H1 (cell line): Measurements from ENCODE around the gene PIP5K1B. TPM values are rescaled to one million over a fixed set of nuclear protein-coding genes. Genes with fewer than 3 reads are reported as not detected.

Source experiments
- CTCF ChIA-PET: fragments of 300-600 bp; sonication (Branson Sonifier 250); formaldehyde crosslinking; loops from one replicate; lab custom pipeline; 2021; ENCODE audit not compliant: partially characterized antibody; lab: Charles Lee
- POLR2A ChIA-PET: fragments of 300-600 bp; sonication (Branson Sonifier 250); formaldehyde crosslinking; loops from one replicate; lab custom pipeline; 2021; ENCODE audit warnings: inconsistent platforms; ENCODE audit not compliant: partially characterized antibody; lab: Charles Lee
- DNase-seq, 2 experiments: peaks; one replicate each; pipeline versions ENCODE4 v3.0.0 to v3.0.0-alpha.2; 2010 to 2022; ENCODE audit warnings: low spot score in 2 of 2, low read depth in 1 of 2, mixed read lengths in 1 of 2
- FAIRE-seq: peaks from 2 replicates; lab custom pipeline; 2011; peaks lifted over from hg19 to GRCh38; lab: Jason Lieb, UNC
- H2AFZ ChIP-seq: 2 replicates; pipeline ENCODE4 v1.8.1; 2012; ENCODE audit warnings: low read length, inconsistent platforms
- H2AK5ac ChIP-seq: 2 replicates; pipeline ENCODE4 v1.6.1; 2013; ENCODE audit warnings: low read depth, low read length
- H2BK120ac ChIP-seq: replicated peaks from 2 replicates; pipeline ENCODE3; 2013; ENCODE audit warnings: low read depth, low read length, inconsistent platforms
- H2BK12ac ChIP-seq: 2 replicates; pipeline ENCODE4 v1.6.1; 2013; ENCODE audit warnings: low read depth, low read length
- H2BK15ac ChIP-seq: 2 replicates; pipeline ENCODE4 v1.6.1; 2013; ENCODE audit warnings: low read length
- H2BK20ac ChIP-seq: 2 replicates; pipeline ENCODE4 v1.6.1; 2013; ENCODE audit warnings: low read length
- H2BK5ac ChIP-seq: 2 replicates; pipeline ENCODE4 v1.6.1; 2013; ENCODE audit warnings: low read depth, low read length
- H3K14ac ChIP-seq: 2 replicates; pipeline ENCODE4 v1.6.1; 2013; ENCODE audit warnings: inconsistent platforms; ENCODE audit not compliant: insufficient read length
- H3K18ac ChIP-seq: 2 replicates; pipeline ENCODE4 v1.6.1; 2013; ENCODE audit warnings: low read length; ENCODE audit errors: extremely low read depth
- H3K23ac ChIP-seq: 2 replicates; pipeline ENCODE4 v1.6.1; 2013; ENCODE audit warnings: inconsistent platforms; ENCODE audit not compliant: insufficient read length
- H3K23me2 ChIP-seq: 2 replicates; pipeline ENCODE4 v1.6.1; 2013; ENCODE audit warnings: low read depth, low read length
- H3K27ac ChIP-seq: 2 replicates; pipeline ENCODE4 v1.6.1; 2011; ENCODE audit warnings: low read depth, low read length, inconsistent platforms
- H3K27me3 ChIP-seq, 4 experiments: replicated peaks in 1 of 4; 1 replicate in 1 of 4; 2 replicates in 3 of 4; pipeline versions ENCODE4 v1.6.1 to v1.8.1; 2011 to 2013; ENCODE audit warnings: low read length in 3 of 4, mild to moderate bottlenecking in 3 of 4, inconsistent platforms in 2 of 4, mixed read lengths in 2 of 4, moderate library complexity in 1 of 4; ENCODE audit not compliant: control insufficient read depth in 3 of 4, insufficient read depth in 3 of 4; ENCODE audit errors: extremely low read depth in 1 of 4
- H3K36me3 ChIP-seq, 4 experiments: 2 replicates each; pipeline versions ENCODE4 v1.6.1 to v1.8.1; 2011 to 2013; ENCODE audit warnings: mild to moderate bottlenecking in 4 of 4, low read length in 3 of 4, moderate library complexity in 2 of 4, control low read depth in 1 of 4, inconsistent platforms in 1 of 4; ENCODE audit not compliant: insufficient read depth in 4 of 4, control insufficient read depth in 2 of 4
- H3K4ac ChIP-seq: replicated peaks from 2 replicates; pipeline ENCODE3; 2013; ENCODE audit warnings: low read length, low read depth, mixed read lengths, inconsistent platforms; ENCODE audit not compliant: insufficient read length
- H3K4me1 ChIP-seq, 4 experiments: replicated peaks in 1 of 4; 1 replicate in 1 of 4; 2 replicates in 3 of 4; pipeline versions ENCODE4 v1.6.1 to v1.8.1; 2011 to 2013; ENCODE audit warnings: low read length in 3 of 4, inconsistent platforms in 2 of 4, mixed read lengths in 1 of 4; ENCODE audit not compliant: insufficient read depth in 4 of 4, control insufficient read depth in 3 of 4
- H3K4me2 ChIP-seq, 2 experiments: 2 replicates each; pipeline versions ENCODE4 v1.6.1 to v1.8.1; 2011 to 2013; ENCODE audit warnings: low read depth in 2 of 2, low read length in 2 of 2, control low read depth in 1 of 2, inconsistent platforms in 1 of 2, mild to moderate bottlenecking in 1 of 2; ENCODE audit not compliant: insufficient read depth in 1 of 2
- H3K4me3 ChIP-seq, 4 experiments: fragments of 200-600, 300-600 bp in 1 of 4; sonication (generic), shearing (Covaris generic), sonication (Bioruptor Twin) in 1 of 4; 2 replicates each; pipeline versions ENCODE4 v1.5.1 to v1.8.1; 2011 to 2016; ENCODE audit warnings: low read length in 4 of 4, low read depth in 3 of 4, control low read depth in 2 of 4, inconsistent platforms in 2 of 4, mild to moderate bottlenecking in 2 of 4, mixed read lengths in 1 of 4, moderate library complexity in 1 of 4; ENCODE audit not compliant: insufficient read depth in 2 of 4; ENCODE audit errors: extremely low read depth in 1 of 4
- H3K56ac ChIP-seq: replicated peaks from 2 replicates; pipeline ENCODE3; 2013; ENCODE audit warnings: low read depth, mild to moderate bottlenecking, mixed read lengths, low read length, inconsistent platforms; ENCODE audit not compliant: insufficient read length
- H3K79me1 ChIP-seq: 2 replicates; pipeline ENCODE4 v1.6.1; 2013; ENCODE audit warnings: low read depth, low read length, control low read depth
- H3K79me2 ChIP-seq, 2 experiments: 2 replicates each; pipeline versions ENCODE4 v1.6.1 to v1.8.1; 2012 to 2013; ENCODE audit warnings: low read length in 2 of 2, mild to moderate bottlenecking in 2 of 2, inconsistent platforms in 1 of 2; ENCODE audit not compliant: insufficient read depth in 2 of 2, control insufficient read depth in 1 of 2
- H3K9ac ChIP-seq, 4 experiments: replicated peaks in 1 of 4; 1 replicate in 1 of 4; 2 replicates in 3 of 4; pipeline versions ENCODE4 v1.6.1 to v1.8.1; 2011 to 2013; ENCODE audit warnings: low read depth in 3 of 4, low read length in 3 of 4, control low read depth in 2 of 4, mild to moderate bottlenecking in 2 of 4, moderate library complexity in 2 of 4, inconsistent platforms in 1 of 4; ENCODE audit errors: extremely low read depth in 1 of 4
- H3K9me3 ChIP-seq, 2 experiments: 2 replicates each; pipeline versions ENCODE4 v1.6.1 to v1.8.1; 2012 to 2013; ENCODE audit warnings: mild to moderate bottlenecking in 2 of 2, moderate library complexity in 2 of 2, control low read depth in 1 of 2, inconsistent platforms in 1 of 2, low read depth in 1 of 2, low read length in 1 of 2, mixed read lengths in 1 of 2; ENCODE audit not compliant: insufficient read depth in 2 of 2
- H4K20me1 ChIP-seq, 2 experiments: replicated peaks in 1 of 2; 2 replicates each; pipeline versions ENCODE3 to v1.8.1; 2011 to 2013; ENCODE audit warnings: inconsistent platforms in 2 of 2, low read length in 2 of 2, mild to moderate bottlenecking in 1 of 2; ENCODE audit not compliant: insufficient read depth in 2 of 2, control insufficient read depth in 1 of 2
- H4K5ac ChIP-seq: 2 replicates; pipeline ENCODE4 v1.6.1; 2013; ENCODE audit warnings: low read length, low read depth, mixed read lengths, inconsistent platforms; ENCODE audit not compliant: insufficient read length
- H4K8ac ChIP-seq: 2 replicates; pipeline ENCODE4 v1.8.0; 2013; ENCODE audit warnings: mild to moderate bottlenecking, moderate library complexity, low read length, inconsistent platforms; ENCODE audit not compliant: insufficient read depth; ENCODE audit errors: extremely low read depth
- H4K91ac ChIP-seq: replicated peaks from 2 replicates; pipeline ENCODE3; 2013; ENCODE audit warnings: low read length, mixed read lengths, inconsistent platforms; ENCODE audit not compliant: insufficient read length
- CEBPB ChIP-seq: IDR thresholded peaks from 2 replicates; pipeline ENCODE4 v1.6.1; 2012; ENCODE audit warnings: low read depth, low read length
- EGR1 ChIP-seq: IDR thresholded peaks from 2 replicates; pipeline ENCODE4 v1.6.1; 2011; ENCODE audit warnings: low read depth, low read length, borderline replicate concordance
- GABPA ChIP-seq: IDR thresholded peaks from 2 replicates; pipeline ENCODE4 v1.6.1; 2011; ENCODE audit warnings: mild to moderate bottlenecking, low read length, moderate library complexity, borderline replicate concordance; ENCODE audit not compliant: insufficient read depth
- GTF2F1 ChIP-seq: IDR thresholded peaks from 2 replicates; pipeline ENCODE4 v1.6.1; 2012; ENCODE audit warnings: low read depth, low read length, improper control_type of control experiment, borderline replicate concordance
- HDAC2 ChIP-seq, 2 experiments: fragments of 300-600 bp in 1 of 2; sonication (generic) in 1 of 2; IDR thresholded peaks; 2 replicates each; pipeline ENCODE4 v1.6.1; 2011 to 2012; ENCODE audit warnings: low read depth in 2 of 2, low read length in 2 of 2, mild to moderate bottlenecking in 2 of 2, moderate library complexity in 2 of 2, borderline replicate concordance in 1 of 2, inconsistent platforms in 1 of 2
- NANOG ChIP-seq: IDR thresholded peaks from 2 replicates; pipeline ENCODE4 v1.6.1; 2011; ENCODE audit warnings: low read length, low read depth, mild to moderate bottlenecking, inconsistent platforms; ENCODE audit not compliant: insufficient read depth, poor library complexity, severe bottlenecking
- NRF1 ChIP-seq: IDR thresholded peaks from 2 replicates; pipeline ENCODE4 v1.6.1; 2011; ENCODE audit warnings: mild to moderate bottlenecking, low read depth, low read length, improper control_type of control experiment
- SIX5 ChIP-seq: IDR thresholded peaks from 2 replicates; pipeline ENCODE4 v1.6.1; 2011; ENCODE audit warnings: mild to moderate bottlenecking, low read depth, low read length
- TAF7 ChIP-seq: optimal IDR thresholded peaks from 2 replicates; pipeline ENCODE3; 2011; ENCODE audit warnings: low read depth, mild to moderate bottlenecking, inconsistent platforms, low read length, moderate library complexity, borderline replicate concordance
- TEAD4 ChIP-seq: IDR thresholded peaks from 2 replicates; pipeline ENCODE4 v1.6.1; 2012; ENCODE audit warnings: low read depth, low read length, inconsistent platforms, mixed read lengths
- ZNF274 ChIP-seq: IDR thresholded peaks from 2 replicates; pipeline ENCODE4 v1.7.0; 2012; ENCODE audit warnings: low read length, borderline replicate concordance; ENCODE audit errors: extremely low read depth
- WGBS, 2 experiments: shearing (Covaris generic) in 1 of 2; methylation state at CpG; one replicate each; pipeline versions ENCODE4 v1.1.6 to v1.1.7; 2013 to 2015; ENCODE audit warnings: low lambda C conversion rate in 2 of 2, mixed read lengths in 2 of 2, inconsistent platforms in 1 of 2, low coverage in 1 of 2, missing lambda C conversion rate in 1 of 2; ENCODE audit not compliant: insufficient replicate concordance in 2 of 2, insufficient coverage in 1 of 2, insufficient read length in 1 of 2; ENCODE audit errors: extremely low coverage in 1 of 2, missing lambda C conversion rate in 1 of 2; 5-methylcytosine and 5-hydroxymethylcytosine counted together
- polyA plus RNA-seq, 7 experiments: library from polyadenylated mRNA; depleted of rRNA in 3 of 7; stranded (reverse) in 5 of 7; unstranded in 2 of 7; fragments of >200 nt in 5 of 7; fragments of 200-250 nt in 2 of 7; gene quantifications; 1 replicate in 5 of 7; 2 replicates in 1 of 7; 4 replicates in 1 of 7; pipeline versions ENCODE4 v1.2.1 to v1.2.3, GENCODE V29; 2011 to 2013; ENCODE audit warnings: missing spikeins in 2 of 7, mixed read lengths in 2 of 7
- total RNA-seq: library from RNA; stranded (reverse); fragmentation: NEBNext Ultra II Directional; extraction: Animal tissue kit (Norgen Biotek cat#: 25700); gene quantifications from 2 replicates; pipeline ENCODE4 v1.2.1, GENCODE V29; 2021

PIP5K1B gene
- total and polyA plus RNA-seq, 2 of the 8 experiments (the other 6 are each of a cell fraction or from before 2014, with no cell fraction given): 4.7 to 7.7 TPM

DNA sequence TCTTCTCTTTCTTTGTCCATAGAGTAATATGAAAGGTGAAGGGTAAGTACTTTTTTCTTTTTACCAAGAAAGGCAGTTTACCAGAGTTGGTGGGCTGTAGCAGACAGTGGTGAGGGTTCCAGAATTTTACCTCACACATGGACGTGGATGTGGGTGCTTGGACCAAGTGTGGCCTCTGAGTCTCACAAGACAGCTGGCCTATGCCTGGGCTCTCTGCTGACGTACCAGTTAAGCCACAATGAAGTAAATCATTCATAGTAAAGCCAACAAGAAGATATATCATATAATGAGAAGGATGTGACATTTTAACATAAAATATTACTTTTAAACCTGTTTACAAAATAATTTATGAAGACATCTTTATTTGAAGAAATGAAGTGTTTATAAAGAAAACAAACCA is 202.9 kb downstream of the PIP5K1B start:
- Histone ChIP-seq H4K5ac (no peak overlapping the region), H3K23me2 (no peaks in the 10 kb centered on the region), H3K4ac (no peak overlapping the region), H2AFZ (no peak overlapping the region), H2BK120ac (no peak overlapping the region), H3K18ac (no peak overlapping the region), H3K27ac (no peak overlapping the region), H3K23ac (no peak overlapping the region), H3K4me2 (no peak overlapping the region), H2BK20ac (no peak overlapping the region), H3K56ac (no peak overlapping the region), H3K4me1 (0 out of 7 replicates have a peak, but pooled peaks cover 0 to 1% (median 0%) of the 10 kb centered on the region in 4 experiments), H4K8ac (no peak overlapping the region), H3K79me1 (no peaks in the 10 kb centered on the region), H3K4me3 (no peak overlapping the region), H4K20me1 (no peaks in the 10 kb centered on the region), H2BK12ac (no peak overlapping the region), H3K79me2 (no peaks in the 10 kb centered on the region), H3K9me3 (no peaks in the 10 kb centered on the region), H3K14ac (no peak overlapping the region), H3K9ac (no peak overlapping the region), H2BK15ac (no peak overlapping the region), H3K36me3 (no peaks in the 10 kb centered on the region), H3K27me3 (no peaks in the 10 kb centered on the region), H4K91ac (no peak overlapping the region), H2AK5ac (no peak overlapping the region), H2BK5ac (no peak overlapping the region)
- POLR2A ChIA-PET: interaction anchor here (1.0 kb wide), 1 partner anchor 11 kb away, joined by 3 read pairs; no protein-coding TSS in a partner anchor
- DNase-seq (no peak), FAIRE-seq (no peak)
- TF ChIP-seq HDAC2 (IDR thresholded peaks at IDR 0.05; ENCODE audit: borderline replicate concordance in 1 of 2, low read depth in 2 of 2, low read length in 2 of 2) (no peak), GTF2F1 (no peak), TAF7 (no peak), TEAD4 (no peak), SIX5 (no peak), CEBPB (no peak), ZNF274 (no peak), GABPA (no peak), EGR1 (no peak), NRF1 (no peak), NANOG (no peak)
- CTCF ChIA-PET: interaction anchor here (0.6 to 1.3 kb wide), 2 partner anchors 43 to 324 kb away, joined by 3 read pairs; no protein-coding TSS in a partner anchor
- 86% methylated on average over 2 of the region's 2 CpGs; no CpG with 5 or more reads in 1 of the 2 experiments for WGBS, 2 experiments
